Thyroid gland (tissue), 4 donors: ENCODE results near the gene EFCC1. TPM values are rescaled to one million over a fixed set of nuclear protein-coding genes. Genes with fewer than 3 reads are reported as not detected.

Source experiments
- DNase-seq, 2 donors: peaks; one replicate each; pipeline ENCODE4 v3.0.0-alpha.2; 2019
- H3K27ac ChIP-seq, 3 donors: fragments of 200-600 bp; sonication (generic); 1 replicate in 2 of 3; 2 replicates in 1 of 3; pipeline ENCODE4 v1.5.1; 2016 to 2019; ENCODE audit warnings: mild to moderate bottlenecking in 1 of 3, moderate library complexity in 1 of 3
- H3K27me3 ChIP-seq: fragments of 200-600 bp; sonication (generic); one replicate; pipeline ENCODE4 v1.5.1; 2019
- H3K36me3 ChIP-seq, 2 donors: fragments of 200-600 bp; sonication (generic); one replicate each; pipeline ENCODE4 v1.5.1; 2016 to 2019
- H3K4me1 ChIP-seq, 2 donors: fragments of 200-600 bp; sonication (generic); one replicate each; pipeline ENCODE4 v1.5.1; 2017 to 2019
- H3K4me3 ChIP-seq, 3 donors: fragments of 200-600 bp; sonication (generic); replicated peaks in 1 of 3; 1 replicate in 2 of 3; 2 replicates in 1 of 3; pipeline ENCODE4 v1.5.1; 2016; ENCODE audit warnings: mild to moderate bottlenecking in 1 of 3
- H3K9me3 ChIP-seq: fragments of 200-600 bp; sonication (generic); one replicate; pipeline ENCODE4 v1.5.1; 2017
- CTCF ChIP-seq, 6 experiments: fragments of 200-600 bp in 3 of 6; fragments of 450-650 bp in 3 of 6; sonication (generic) in 3 of 6; IDR thresholded peaks; one replicate each; pipeline ENCODE4 v1.5.1; 2016 to 2019; ENCODE audit warnings: antibody characterized with exemption in 6 of 6, mild to moderate bottlenecking in 2 of 6, inconsistent platforms in 1 of 6, moderate library complexity in 1 of 6
- POLR2A ChIP-seq, 2 donors: fragments of 450-650 bp; IDR thresholded peaks; one replicate each; pipeline ENCODE4 v1.6.1; 2017; ENCODE audit warnings: antibody characterized with exemption in 2 of 2, mild to moderate bottlenecking in 2 of 2, moderate library complexity in 1 of 2
- WGBS, 2 donors: methylation state at CpG; one replicate each; pipeline ENCODE4 v1.1.5; 2017; 5-methylcytosine and 5-hydroxymethylcytosine counted together
- intact Hi-C: fragments of 100-400 bp; cut with DNase I; formaldehyde crosslinking; loops from one replicate; pipeline ENCODE4 v1.15.1; 2023
- total RNA-seq, 4 donors: library from RNA; depleted of rRNA; stranded (reverse); fragments of >200 nt; gene quantifications; one replicate each; pipeline ENCODE4 v1.2.3, GENCODE V29; 2016

Gene EFCC1
- total RNA-seq, 4 donors from 2014 or later = 3.6 to 16.8 (median 9.9) TPM

- TF ChIP-seq POLR2A (IDR thresholded peaks at IDR 0.05) (no peak), CTCF (IDR thresholded peaks at IDR 0.05) (no peak)
- Histone ChIP-seq H3K36me3 (no peaks in the 10 kb centered on the region), H3K9me3 (no peaks in the 10 kb centered on the region), H3K4me3 (no peak overlapping the region), H3K27me3 (no peaks in the 10 kb centered on the region), H3K4me1 (peaks cover 13 to 16% of the 10 kb centered on the region in 2 donors), H3K27ac (no peak overlapping the region)
- WGBS, 2 donors = 93 to 94% methylated on average over 18 of the region's 18 CpGs
- DNase-seq = no peak
- intact Hi-C loops = no loop called here
Measured at GRCh38 chr3:128991355-128991895, 9.7 kb upstream of the EFCC1 start.

GRCh38 chr3:128992926-128993460 lies 8.1 kb upstream of the EFCC1 start:
- H3K36me3 ChIP-seq = no peaks in the 10 kb centered on the region
- H3K27me3 ChIP-seq = no peaks in the 10 kb centered on the region
- no peak for DNase-seq
- peaks cover 13 to 16% of the 10 kb centered on the region in 2 donors for H3K4me1 ChIP-seq
- no peaks in the 10 kb centered on the region for H3K9me3 ChIP-seq
- no peak for TF ChIP-seq POLR2A (IDR thresholded peaks at IDR 0.05)
- TF ChIP-seq CTCF (IDR thresholded peaks at IDR 0.05) = no peak
- intact Hi-C loops = no loop called here
- H3K4me3 ChIP-seq = no peak overlapping the region
- WGBS, 2 donors = 42 to 46% methylated on average over 18 to 19 of the region's 20 CpGs
- no peak overlapping the region for H3K27ac ChIP-seq

GRCh38 chr3:128993461-128994172 lies 7.5 kb upstream of the EFCC1 start, which contains the start of gene CFAP92:
Gene CFAP92 (minus strand): TSS chr3:128994076. CDS start chr3:128993304, 772 bp downstream.
- peak; percentile 89 for DNase-seq
- peak within 1 kb of the TSS in 1 of 3 donors; percentile 39 for H3K4me3 ChIP-seq
- H3K4me1 ChIP-seq = peaks cover 13 to 16% of the 10 kb centered on the region in 2 donors
- TF ChIP-seq POLR2A (IDR thresholded peaks at IDR 0.05) = peak in 1 of 2 donors; percentile 59
- TF ChIP-seq CTCF (IDR thresholded peaks at IDR 0.05) = no peak
- intact Hi-C loops = no loop called here
- no peak within 1 kb of the TSS for H3K27ac ChIP-seq
- H3K27me3 ChIP-seq = no peaks in the 10 kb centered on the region
- H3K36me3 ChIP-seq = no peaks in the 10 kb centered on the region
- no peaks in the 10 kb centered on the region for H3K9me3 ChIP-seq
- WGBS, 2 donors = 21 to 26% methylated on average over 15 to 34 of the region's 57 CpGs

- intact Hi-C loops = no loop called here
- no peak for DNase-seq
- TF ChIP-seq CTCF (IDR thresholded peaks at IDR 0.05) (no peak), POLR2A (IDR thresholded peaks at IDR 0.05) (no peak)
- Histone ChIP-seq H3K9me3 (no peaks in the 10 kb centered on the region), H3K4me1 (peaks cover 13 to 16% of the 10 kb centered on the region in 2 donors), H3K27ac (no peak overlapping the region), H3K36me3 (no peaks in the 10 kb centered on the region), H3K27me3 (no peaks in the 10 kb centered on the region), H3K4me3 (peak overlapping the region in 1 of 3 donors; percentile 39)
- 4 to 5% methylated on average over 10 to 13 of the region's 13 CpGs for WGBS, 2 donors
Measured at GRCh38 chr3:128994173-128994512, 7.0 kb upstream of the EFCC1 start.
